MV-4-11 (cell line): ENCODE data around the gene ARHGEF17.

Experiments
- DNase-seq: peaks from one replicate; lab custom pipeline; 2025; lab: John Stamatoyannopoulos, UW

Gene ARHGEF17

DNA sequence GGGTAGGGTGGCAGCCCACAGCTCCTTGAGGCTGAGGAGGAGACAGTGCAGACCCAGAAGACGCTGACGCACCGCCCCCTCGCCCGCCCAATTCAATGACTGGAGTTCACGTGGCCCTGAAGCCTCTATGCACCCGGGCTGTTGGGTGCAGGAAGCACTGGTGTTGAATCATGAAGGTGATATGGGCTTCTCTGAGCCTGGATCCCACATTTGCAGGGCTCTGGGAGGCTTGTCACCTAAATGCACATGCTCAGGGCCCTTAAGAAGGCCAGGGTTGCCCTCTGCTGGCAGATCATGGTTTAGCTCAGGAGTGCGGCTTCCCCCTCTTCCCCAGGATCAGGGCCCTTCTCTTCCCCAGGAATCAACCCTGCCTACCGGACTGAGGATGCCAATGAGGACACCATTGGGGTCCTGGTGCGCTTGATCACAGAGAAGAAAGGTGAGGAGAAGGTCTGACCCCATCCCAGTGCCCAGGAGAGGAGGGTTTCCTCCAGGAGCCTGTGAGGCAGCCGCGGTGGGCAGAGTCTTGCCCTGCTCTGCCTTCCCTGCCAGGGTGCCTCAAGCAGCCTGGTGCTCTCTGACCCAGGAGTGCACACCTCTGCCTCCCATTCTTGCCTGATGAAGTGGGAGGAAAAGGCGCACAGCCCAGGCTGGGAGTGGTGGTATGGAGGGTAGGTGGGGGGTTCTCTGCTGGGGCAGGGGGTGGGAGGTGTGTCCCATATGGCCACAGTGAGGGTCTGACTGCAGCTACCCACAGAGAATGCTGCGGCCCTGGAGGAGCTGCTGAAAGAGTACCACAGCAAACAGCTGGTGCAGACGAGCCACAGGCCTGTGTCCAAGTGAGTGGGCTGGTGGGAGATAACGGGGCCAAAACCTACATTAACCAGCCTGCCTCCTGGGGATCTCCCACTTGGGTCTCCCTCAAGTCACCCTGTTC is 85.7 kb downstream of the ARHGEF17 start:
- DNase-seq = peak; percentile 71

DNA sequence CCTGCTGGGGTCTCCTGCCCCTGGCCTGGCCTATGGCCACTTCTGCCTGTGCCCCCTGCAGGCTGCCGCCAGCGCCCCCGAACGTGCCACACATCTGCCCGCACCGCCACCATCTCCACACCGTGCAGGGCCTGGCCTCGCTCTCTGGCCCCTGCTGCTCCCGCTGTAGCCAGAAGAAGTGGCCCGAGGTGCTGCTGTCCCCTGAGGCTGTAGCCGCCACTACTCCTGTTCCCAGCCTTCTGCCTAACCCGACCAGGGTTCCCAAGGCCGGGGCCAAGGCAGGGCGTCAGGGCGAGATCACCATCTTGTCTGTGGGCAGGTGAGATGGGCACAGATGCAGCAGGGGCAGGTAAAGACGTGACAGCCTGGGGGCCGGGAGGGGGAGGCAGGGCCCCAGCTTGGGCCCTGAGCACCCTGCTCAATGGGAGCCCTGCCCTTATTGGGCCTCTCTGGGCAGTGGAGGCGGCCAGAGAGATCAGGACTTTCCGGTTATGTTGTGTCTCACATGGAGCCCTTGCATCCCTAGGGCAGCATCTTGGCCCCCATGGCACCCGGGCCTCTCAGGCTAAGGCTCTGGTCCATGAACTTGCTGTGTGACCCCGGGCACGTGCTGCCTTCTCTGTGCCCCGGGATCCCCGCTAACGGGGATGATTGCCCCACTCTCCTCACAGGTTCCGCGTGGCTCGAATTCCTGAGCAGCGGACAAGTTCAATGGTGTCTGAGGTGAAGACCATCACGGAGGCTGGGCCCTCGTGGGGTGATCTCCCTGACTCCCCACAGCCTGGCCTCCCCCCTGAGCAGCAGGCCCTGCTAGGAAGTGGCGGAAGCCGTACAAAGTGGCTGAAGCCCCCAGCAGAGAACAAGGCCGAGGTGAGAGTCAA is 86.6 kb downstream of the ARHGEF17 start:
- no peak for DNase-seq

DNA sequence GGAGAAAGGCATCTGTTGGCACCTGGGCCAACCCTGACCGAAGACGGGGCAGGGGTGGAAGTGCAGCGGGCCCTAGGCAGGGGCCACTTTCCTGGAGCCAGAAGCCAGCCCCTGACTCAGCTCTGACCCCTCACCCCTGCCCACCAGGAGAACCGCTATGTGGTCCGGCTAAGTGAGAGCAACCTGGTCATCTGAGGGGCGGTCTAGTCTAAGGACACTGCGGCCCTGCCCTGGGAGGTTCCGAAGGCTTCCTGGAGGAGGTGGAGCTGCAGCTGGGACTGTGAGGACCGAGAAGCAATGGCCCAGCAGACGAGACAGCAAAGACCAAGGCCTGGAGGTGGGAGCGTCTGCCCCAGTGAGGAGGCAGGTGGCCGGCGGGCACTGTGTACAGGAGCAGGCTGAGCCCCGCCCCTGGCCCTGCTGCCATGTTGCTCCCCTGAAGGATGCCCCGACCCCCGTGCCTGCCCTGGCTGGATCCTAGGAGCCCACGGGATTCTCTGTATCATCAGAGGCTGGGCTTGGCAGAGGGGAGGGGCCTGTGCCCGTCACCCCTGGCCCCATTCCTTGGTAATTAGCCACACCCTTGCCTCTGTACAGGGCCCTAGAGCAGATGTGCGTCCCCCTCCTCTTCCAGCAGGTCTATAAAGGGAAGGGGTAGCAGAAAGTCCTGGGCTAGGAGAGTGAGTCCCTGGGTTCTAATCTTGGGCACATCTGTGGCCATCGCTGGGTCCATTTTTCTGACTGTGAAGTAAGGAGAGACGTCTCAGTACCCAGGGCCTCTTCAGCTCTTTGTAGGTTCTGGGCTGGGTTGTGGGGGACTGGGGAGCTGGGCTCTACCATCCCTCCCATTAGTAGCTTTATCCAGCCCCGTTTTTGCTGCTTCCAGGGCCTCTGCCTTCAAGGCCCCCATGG is 87.5 kb downstream of the ARHGEF17 start:
- no peak for DNase-seq

DNA sequence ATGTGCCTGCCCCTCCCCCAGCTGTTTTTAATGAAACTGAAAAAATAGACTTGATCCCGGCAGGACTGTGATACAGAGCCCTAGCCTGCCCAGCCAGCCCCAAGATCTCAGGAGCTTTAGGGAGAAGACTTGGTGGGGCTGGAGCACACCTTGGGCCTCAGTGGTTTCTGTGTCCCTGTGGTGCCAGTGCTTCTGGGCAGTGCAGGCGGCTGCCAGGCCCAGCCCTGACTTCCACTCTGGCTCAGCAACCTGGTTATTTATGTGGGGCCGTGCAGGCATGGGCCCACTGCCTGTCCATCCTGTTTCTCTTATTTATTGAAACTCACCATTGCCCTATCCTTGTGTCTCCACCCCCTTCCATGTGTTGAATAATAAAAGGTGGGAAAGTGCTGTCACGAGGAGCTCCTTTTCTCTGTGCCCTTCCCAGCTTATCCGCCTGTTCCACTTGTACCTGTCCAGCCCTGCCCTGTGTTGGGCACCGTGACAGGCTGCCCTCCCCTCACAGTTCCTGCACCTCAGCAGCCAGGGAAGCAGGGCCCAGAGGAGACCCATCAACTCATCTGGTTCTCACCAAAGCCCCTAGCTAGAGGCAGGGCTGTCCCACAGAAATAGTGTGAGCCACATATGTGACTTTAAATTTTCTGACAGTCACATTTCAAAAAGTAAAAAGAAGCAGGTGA is 88.3 kb downstream of the ARHGEF17 start:
- DNase-seq = no peak

DNA sequence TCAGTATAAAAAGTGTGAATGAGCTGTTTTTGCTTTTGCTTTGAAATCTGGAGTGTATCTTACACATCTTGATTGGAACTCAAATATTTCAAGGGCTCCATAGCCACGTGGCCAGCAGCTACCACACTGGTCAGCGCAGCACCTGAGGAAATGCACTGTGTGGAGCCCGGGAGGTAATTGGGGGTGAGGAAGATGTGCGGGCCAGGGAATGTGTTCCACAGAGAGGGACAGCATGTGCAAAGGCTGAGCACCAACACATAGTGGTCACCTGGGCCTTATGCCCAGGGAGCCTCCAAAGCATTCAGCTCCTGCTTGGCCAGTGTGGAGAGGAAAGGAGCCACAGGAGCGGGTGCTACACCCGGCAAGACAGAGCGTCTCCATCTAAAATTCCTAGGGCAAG is 88.9 kb downstream of the ARHGEF17 start:
- DNase-seq = no peak

DNA sequence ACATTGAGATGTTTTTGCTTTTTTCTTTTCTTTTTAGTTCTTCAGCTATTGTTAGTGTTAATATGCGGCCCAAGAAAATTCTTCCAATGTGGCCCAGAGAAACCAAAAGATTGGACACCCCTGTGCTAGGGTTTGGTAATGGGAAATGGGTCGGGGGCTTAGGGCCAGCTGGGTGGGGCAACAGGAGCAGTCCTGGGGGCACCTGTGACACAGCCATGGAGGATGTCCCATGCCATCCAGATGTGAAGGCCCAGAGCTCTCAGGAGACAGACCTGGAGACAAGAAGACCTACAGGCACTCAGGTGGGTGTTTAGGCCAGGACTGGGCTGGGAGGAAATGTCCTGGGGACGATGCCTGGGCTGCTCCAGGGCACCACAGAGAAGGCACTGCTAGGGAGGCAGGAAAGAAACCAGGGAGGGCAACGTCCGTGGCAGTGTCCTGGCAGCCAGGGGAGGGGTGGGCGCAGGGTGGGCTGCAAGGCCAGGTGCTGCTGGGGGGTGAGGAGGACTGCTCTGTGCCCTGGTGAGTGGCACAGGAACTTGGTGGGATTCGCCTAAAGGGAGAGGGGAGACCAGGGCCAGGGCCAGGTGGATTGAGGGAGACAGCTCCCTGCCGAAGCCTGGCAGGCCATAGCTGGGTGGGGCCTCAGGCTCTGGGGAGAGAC is 89.5 kb downstream of the ARHGEF17 start:
- DNase-seq = no peak

DNA sequence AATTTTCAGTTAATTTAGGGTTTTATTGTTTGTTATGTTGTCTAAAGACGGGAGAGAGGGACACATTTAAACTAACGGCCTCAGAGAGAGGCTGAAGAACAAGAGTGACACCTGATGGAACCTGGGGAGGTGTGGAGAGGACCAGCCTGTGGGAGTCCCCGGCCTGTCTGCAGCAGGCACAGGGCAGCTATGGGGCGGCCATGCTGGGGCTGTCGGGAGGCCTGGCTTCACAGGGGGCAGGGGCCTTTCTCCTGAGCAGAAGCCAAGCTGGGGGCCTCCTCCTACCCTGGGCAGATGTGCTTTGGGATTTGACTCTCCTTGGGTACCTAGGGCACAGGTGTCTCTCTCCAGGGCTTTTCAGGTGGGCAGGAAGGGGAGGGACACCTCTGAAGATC is 90.1 kb downstream of the ARHGEF17 start:
- DNase-seq = no peak

DNA sequence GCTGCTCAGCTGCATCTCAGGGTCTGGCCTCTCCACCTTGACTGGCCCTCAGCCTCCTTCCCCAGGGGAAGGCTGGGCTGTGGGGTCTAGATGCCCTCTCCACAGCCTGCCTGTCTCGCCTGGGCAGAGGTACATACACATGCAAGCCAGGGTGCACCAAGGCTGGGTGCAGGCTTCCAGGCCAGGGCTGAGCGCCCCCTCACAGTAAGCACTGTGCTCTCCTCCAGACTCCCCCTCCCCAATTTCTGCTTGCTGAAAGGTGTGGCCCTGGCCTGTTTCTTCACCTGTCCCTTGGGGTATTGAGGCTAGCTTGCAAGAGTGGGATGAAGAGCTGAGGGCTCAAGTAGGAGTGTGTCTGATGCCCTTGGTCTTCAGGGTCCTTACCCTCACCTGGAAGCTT is 90.6 kb downstream of the ARHGEF17 start:
- no peak for DNase-seq

DNA sequence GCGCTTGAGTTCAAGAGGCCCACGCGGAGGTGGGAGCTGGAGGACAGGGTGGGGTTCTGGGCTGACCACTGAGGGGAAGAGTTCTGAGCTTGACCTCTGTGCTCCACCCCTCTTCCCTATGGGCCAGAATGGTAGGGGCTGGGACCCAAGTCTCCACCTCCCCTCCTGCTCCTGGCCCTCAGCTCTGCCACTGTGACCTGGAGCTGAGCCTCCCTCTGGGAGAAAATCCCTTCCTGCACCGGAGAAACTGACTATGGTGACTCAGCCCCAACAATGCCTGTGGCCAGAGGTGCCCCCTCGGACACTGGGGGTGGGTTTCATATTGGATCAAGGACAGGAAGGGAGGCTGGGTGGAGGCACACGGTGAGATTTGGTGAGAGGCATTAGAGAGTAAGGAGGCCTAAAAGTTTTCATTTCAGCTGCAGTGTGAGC is 91.1 kb downstream of the ARHGEF17 start:
- no peak for DNase-seq

DNA sequence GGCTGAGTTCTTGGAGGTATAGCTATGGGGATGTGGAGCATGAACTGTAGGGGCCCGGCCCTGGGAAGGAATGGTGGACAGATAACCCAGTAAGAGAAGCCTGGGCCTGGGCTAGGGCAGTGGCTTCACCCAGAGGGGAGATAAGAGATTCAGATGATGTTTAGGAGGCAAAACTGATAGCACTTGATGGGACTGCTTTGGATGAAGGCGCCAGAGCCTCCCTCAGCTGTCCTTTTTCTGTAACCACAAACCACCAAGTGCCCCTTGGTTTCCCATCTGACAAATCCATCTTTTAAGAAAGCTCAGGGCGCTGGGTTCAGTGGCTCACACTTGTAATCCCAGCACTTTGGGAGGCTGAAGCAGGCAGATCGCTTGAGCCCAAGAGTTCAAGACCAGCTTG is 91.6 kb downstream of the ARHGEF17 start:
- peak; percentile 72 for DNase-seq

DNA sequence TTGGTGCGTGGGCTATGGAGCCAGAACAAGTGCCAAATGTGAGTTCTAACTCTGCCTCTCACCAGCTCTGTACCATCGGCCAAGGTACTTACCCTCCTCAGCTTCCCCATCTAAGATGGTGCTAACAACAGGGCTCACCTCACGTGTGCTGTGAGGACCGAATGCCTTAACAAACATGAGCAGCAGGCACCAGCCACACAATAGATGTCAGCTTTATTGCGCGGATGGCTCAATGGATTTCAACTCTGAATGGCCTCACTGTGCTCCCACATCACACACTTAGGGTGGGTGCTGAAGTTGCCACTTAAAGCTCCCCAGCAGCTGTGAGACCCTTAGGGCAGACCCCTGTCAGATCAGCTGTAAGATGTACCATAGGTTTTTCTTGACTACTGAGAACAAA is 92.2 kb downstream of the ARHGEF17 start:
- no peak for DNase-seq

DNA sequence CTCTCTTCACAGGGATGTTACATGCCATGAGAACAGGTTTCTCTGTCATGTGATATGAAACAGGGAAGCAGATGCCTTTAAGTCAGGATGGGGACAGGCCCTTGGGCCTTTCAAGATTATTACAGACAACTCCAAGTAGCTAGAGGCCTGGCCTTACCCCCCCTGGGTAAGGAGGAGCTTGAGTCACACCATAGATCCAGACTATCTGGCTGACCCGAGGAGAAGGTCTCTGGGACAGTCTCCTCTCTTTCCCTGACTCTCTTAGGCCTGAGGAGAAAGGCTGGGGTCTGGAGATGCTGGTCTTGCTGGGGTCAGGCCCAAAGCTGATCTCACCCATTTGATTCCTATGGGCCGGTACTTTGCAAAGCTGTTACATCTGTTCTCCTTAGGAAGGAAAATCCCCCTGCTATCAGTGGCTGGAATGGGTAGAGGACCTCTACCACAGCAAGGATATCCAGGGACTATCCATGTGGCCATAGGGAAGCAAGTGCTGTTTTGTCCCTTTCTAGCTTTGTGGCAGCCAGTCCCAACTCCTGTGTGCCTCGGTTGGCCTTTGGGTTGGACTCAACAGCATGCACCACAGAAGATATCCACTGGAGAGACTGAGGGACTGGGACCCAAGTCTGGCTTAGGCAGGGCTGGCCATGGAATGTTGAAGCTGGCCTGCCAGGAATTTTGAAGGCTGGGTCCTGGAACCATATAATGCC is 93.3 kb downstream of the ARHGEF17 start:
- no peak for DNase-seq

DNA sequence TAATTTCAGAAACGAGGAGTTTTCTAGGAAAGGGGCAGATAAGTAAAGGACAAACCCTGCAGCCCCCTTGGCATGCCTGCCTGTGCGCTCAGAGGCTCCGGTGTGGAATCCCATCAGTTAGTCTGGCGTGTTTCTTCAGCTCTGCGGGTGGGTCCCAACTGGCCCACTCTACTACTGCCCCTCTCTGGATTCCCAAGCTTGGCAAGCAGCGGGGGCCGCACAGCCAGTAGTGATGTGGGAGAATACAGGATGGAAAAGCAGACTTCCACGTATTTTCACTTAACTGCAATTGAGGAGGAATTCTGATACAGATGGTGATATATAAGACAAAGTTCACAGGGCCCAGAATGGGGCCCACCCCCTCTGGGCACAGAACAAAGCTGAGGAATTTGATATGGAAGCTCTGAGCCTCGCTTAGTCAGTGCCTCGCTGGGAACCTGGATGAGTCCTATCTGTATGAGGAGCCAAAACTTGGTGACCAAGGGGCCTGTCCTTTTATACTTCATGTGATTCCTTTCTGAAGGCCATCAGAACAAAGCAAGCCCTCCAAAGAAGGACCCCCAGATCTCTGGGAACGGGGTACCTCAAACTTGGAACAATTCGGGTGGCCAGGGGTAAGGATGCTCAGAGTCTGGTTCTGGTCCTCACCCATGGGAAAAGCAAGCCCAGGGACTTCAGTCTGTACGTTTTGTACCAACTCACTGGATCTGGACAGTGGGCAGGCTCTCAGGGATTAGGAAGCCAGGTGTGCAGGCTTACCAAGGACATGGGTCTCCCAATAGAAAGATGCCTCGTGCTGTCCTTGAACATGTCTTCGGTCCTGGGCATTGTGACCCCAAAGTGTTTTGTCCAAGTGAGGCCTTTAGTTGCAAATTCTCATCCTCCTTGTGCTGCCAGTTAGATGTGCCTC is 94.1 kb downstream of the ARHGEF17 start:
- no peak for DNase-seq

DNA sequence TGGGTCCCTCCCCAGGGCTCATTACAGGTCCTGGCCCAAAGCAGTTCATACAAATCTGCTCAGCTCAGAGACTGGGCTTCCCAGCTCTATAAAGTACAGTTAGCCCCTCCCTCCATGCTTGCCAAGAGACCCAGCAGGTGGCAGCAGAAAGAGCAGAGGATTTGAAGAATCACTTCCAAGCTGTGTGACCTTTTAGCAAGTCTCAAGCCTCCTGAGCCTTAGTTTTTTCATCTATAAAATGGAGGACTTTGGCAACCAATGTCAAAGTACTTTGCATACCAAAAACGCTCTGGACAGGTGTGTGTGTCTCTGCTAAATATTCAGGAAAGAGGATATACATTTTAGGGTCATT is 94.7 kb downstream of the ARHGEF17 start:
- peak; percentile 34 for DNase-seq

DNA sequence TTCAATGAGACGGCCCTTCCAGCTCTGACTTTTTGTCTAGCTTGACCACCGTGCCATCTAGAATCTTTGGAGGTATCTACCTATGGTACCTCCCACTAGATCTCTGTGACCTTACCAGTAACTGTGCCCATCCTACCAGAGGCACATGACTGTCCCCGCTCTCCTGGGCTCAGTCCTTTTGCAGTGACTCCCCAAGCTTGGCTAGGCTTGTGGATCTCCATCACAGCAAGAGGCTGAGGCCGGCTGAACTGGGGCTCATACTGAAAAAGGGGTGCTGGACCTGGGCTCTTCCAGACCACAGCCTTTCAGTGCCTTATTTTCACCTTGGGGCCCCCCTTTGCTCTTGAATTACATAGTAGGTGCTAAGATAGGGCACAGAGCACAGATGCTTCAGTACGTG is 95.5 kb downstream of the ARHGEF17 start:
- no peak for DNase-seq

DNA sequence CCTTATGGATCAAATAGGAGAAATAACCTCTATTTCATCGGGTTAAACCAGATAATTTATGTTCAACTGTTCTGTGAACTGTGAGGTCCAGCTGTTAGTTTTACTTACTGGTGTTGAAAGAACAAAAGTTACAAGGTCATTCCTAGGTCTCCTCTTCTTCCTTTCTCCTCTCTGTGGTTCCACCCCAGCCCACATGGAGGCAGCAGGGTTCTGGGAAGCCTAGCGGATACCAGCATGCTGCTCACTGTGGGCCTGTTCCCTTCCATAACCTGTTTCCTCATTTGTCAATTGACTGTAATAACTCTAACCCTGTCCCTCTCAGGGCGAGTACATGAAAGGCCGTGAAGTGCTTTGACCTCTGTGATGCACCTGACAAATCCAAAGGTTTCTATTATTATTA is 96.0 kb downstream of the ARHGEF17 start:
- peak; percentile 85 for DNase-seq

DNA sequence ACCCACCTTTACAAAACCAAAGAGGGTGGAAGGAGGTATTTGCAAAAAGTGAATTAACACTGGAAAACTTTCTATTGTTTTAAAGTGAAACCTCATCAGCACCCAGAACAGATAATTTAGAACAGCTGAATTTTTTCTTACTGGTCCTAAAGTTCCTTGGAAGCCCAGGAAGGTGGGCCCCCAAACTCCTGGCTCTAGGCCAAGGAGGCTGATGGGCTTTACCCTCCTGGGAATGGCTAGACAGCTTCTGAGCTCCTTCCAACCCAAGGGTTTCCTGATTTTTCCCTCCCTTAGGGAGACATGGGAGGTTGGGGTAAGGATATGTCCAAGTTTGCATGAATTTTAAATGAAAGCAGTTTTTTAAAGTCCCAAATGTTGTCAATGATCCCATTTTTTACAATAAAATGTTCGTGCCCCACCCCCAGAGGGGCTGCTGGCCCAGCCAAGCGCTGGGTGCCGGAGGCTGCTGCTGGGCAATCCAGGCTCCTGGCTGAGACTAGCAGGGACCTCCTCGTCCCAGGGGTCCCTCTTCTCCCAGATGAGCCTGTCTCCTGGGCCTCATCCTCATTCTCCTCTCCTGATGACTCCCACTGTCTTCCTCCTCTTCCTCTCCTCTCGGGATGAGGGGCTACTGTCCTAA is 96.5 kb downstream of the ARHGEF17 start:
- no peak for DNase-seq

DNA sequence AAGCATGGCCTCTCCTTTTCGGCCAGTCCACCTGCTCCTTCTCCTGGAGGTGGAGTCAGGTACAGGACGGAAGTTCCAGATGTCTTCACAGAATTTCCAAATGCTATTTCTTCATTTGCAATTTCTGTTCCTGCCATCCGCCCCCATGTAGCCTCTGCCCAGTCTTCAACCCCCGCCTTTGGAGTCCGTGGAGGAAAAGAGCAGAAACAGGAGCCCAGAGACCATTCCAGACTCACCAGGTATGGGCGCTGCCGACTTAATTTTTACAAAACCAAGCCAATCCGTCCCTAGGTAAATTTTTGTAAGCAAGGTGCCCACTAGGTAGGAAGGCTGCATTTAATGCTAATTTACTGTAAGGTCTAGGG is 97.1 kb downstream of the ARHGEF17 start:
- no peak for DNase-seq

DNA sequence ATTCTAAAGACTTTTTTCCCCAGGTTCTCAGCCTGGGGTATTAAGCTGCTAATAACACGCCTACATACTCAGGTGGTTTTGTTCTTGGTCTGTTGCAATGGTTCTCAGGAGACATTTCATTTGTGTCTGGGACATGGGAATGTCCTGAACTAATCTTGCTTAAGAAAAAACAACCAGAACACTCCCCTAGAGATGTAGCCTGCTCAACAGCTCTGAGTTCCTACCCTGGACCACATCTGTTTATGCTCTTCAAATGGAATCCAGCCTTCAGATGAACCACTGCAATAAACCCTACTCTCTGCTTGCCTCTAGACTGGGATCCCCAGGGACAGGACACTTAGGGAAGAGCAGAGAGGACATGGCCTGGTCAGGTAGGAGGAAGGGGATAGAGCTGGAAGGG is 98.1 kb downstream of the ARHGEF17 start:
- no peak for DNase-seq
